ENCODE data around the gene GRPR.
A peak's percentile ranks its signal among the peaks of the same experiment; 100 is the strongest.

GRPR gene

GRCh38 chrX:16123222-16123786 lies at the start of gene GRPR:
Gene GRPR (plus strand): TSS chrX:16123565. CDS start chrX:16123954, 389 bp downstream.
- peak; percentile 50 for DNase-seq

GRCh38 chrX:16075087-16075486 lies 48.3 kb upstream of the GRPR start:
- DNase-seq = no peak

- no peak for DNase-seq
Measured at GRCh38 chrX:16076834-16077233, 46.5 kb upstream of the GRPR start.

- DNase-seq = no peak
Measured at GRCh38 chrX:16077811-16078210, 45.6 kb upstream of the GRPR start.

- DNase-seq = no peak
Measured at GRCh38 chrX:16081357-16081756, 42.0 kb upstream of the GRPR start.

- no peak for DNase-seq
Measured at GRCh38 chrX:16082470-16083085, 40.8 kb upstream of the GRPR start.

GRCh38 chrX:16087076-16087475 lies 36.3 kb upstream of the GRPR start:
- no peak for DNase-seq

GRCh38 chrX:16089086-16089485 lies 34.3 kb upstream of the GRPR start:
- DNase-seq = no peak

GRCh38 chrX:16096141-16096540 lies 27.2 kb upstream of the GRPR start:
- DNase-seq = no peak

GRCh38 chrX:16100673-16101072 lies 22.7 kb upstream of the GRPR start:
- no peak for DNase-seq

GRCh38 chrX:16101581-16101980 lies 21.8 kb upstream of the GRPR start:
- no peak for DNase-seq

- DNase-seq = no peak
Measured at GRCh38 chrX:16103625-16104024, 19.7 kb upstream of the GRPR start.

- DNase-seq = no peak
Measured at GRCh38 chrX:16112428-16112827, 10.9 kb upstream of the GRPR start.

- no peak for DNase-seq
Measured at GRCh38 chrX:16113978-16114565, 9.3 kb upstream of the GRPR start.

GRCh38 chrX:16114611-16115010 lies 8.8 kb upstream of the GRPR start:
- DNase-seq = no peak

- DNase-seq = no peak
Measured at GRCh38 chrX:16119353-16120220, 3.8 kb upstream of the GRPR start.

- DNase-seq = no peak
Measured at GRCh38 chrX:16120431-16120830, 2.9 kb upstream of the GRPR start.

GRCh38 chrX:16124201-16124600 lies 836 bp downstream of the GRPR start:
- no peak for DNase-seq

- no peak for DNase-seq
Measured at GRCh38 chrX:16125520-16126149, 2.3 kb downstream of the GRPR start.

GRCh38 chrX:16130707-16131106 lies 7.3 kb downstream of the GRPR start:
- DNase-seq = no peak

GRCh38 chrX:16134936-16135335 lies 11.6 kb downstream of the GRPR start:
- no peak for DNase-seq

GRCh38 chrX:16136080-16136479 lies 12.7 kb downstream of the GRPR start:
- DNase-seq = no peak

- DNase-seq = no peak
Measured at GRCh38 chrX:16137416-16138107, 14.2 kb downstream of the GRPR start.
